Prostate gland (tissue), 2 donors: ENCODE results near the gene SPATA12.
A peak's percentile ranks its signal among the peaks of the same experiment; 100 is the strongest.

Experiments used
- CTCF ChIP-seq, 4 experiments: fragments of 200-600 bp in 2 of 4; fragments of 450-650 bp in 2 of 4; sonication (generic) in 2 of 4; IDR thresholded peaks; 1 replicate in 3 of 4; 2 replicates in 1 of 4; pipeline ENCODE4 v1.5.1; 2016 to 2019; ENCODE audit warnings: antibody characterized with exemption in 4 of 4, mild to moderate bottlenecking in 2 of 4, moderate library complexity in 2 of 4
- POLR2A ChIP-seq: fragments of 450-650 bp; IDR thresholded peaks from one replicate; pipeline ENCODE4 v1.6.1; 2016; ENCODE audit warnings: antibody characterized with exemption, mild to moderate bottlenecking

DNA sequence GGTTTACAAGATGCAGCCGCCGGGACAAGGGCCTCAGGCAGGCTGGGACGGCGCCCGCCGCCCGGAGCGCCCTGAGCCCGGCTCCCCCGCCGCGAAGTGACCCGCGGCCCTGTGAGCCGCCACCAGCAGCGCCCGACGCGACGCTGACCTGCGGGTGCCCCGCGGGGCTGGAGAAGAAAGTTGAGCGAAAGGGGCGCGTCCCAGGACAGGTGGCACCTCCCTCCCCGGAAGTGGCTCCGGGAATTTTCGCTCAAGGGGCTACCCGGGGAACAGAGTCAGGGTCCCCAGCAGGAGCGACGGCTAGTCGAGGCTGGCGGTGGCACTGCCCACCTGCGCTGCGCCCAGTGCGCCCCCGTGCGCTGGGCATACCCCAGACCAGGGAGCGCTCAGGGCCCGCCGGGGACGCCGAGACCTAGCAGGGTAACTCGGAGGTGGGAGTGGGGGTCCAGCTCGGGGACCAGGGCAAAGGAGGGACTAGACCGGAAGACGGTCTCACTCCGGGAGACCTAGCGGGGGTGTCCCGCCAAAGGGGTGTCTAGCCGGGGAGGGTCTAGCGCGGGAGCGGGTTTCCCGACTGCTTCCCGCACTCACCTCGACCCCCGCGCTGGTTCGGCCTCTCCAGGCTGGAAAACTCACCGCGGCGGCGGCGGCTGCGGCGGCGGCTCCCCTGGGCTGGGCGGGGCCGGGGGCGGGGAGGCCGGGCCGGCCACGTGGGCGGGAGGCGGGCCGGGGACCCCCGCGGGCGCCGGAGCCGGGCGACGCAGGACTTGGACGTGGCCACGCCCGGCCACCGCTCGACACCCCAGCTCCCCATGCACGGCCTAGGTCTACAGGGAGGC lies 18.4 kb downstream of the SPATA12 start:
- TF ChIP-seq CTCF (IDR thresholded peaks at IDR 0.05) (no peak), POLR2A (peak; percentile 46)
